ENCODE data around the gene C1QTNF9.
A peak's percentile ranks its signal among the peaks of the same experiment; 100 is the strongest.

The C1QTNF9 gene

GRCh38 chr13:24265453-24265852, 43.9 kb upstream of the C1QTNF9 start:
- Histone ChIP-seq H3K9ac (ENCODE audit: low read length) (no peak overlapping the region), H2BK12ac (ENCODE audit: low read length) (no peak overlapping the region), H4K8ac (ENCODE audit: low read depth, low read length) (no peak overlapping the region), H3K9me3 (ENCODE audit: insufficient read depth, low read depth, low read length) (no peaks in the 10 kb centered on the region), H2AK5ac (ENCODE audit: low read length) (no peak overlapping the region), H3K18ac (ENCODE audit: low read length) (no peak overlapping the region), H3K27me3 (ENCODE audit: insufficient read depth, low read length) (no peaks in the 10 kb centered on the region), H4K12ac (ENCODE audit: low read depth, low read length) (no peak overlapping the region), H3K4me1 (ENCODE audit: control insufficient read depth in 1 of 2, insufficient read depth in 2 of 2, low read length in 2 of 2) (peaks cover 0 to 2% of the 10 kb centered on the region in 2 experiments), H3K23ac (ENCODE audit: low read length) (no peak overlapping the region), H2BK120ac (ENCODE audit: insufficient read depth, low read length, poor library complexity) (no peak overlapping the region), H3K14ac (ENCODE audit: low read length) (no peak overlapping the region), H2AFZ (ENCODE audit: insufficient read depth, low read length, poor library complexity) (no peak overlapping the region), H2BK5ac (ENCODE audit: low read depth, low read length, poor library complexity) (no peak overlapping the region), H3K79me1 (ENCODE audit: low read length) (no peaks in the 10 kb centered on the region), H3K36me3 (ENCODE audit: control insufficient read depth in 1 of 2, insufficient read depth in 2 of 2, low read length in 2 of 2) (no peaks in the 10 kb centered on the region), H3K79me2 (ENCODE audit: control insufficient read depth, insufficient read depth, low read length, poor library complexity) (no peaks in the 10 kb centered on the region), H4K91ac (ENCODE audit: low read depth, low read length) (no peak overlapping the region), H3K4me2 (ENCODE audit: low read length) (no peak overlapping the region), H3K4me3 (ENCODE audit: low read depth, low read length) (no peak overlapping the region), H3K27ac (ENCODE audit: low read depth, low read length) (no peak overlapping the region), H3K4ac (ENCODE audit: low read depth, low read length) (no peak overlapping the region)
- no peak for DNase-seq
- WGBS (ENCODE audit: extremely low coverage, insufficient coverage, insufficient read length), result no CpG with 5 or more reads among the region's 3 CpGs

GRCh38 chr13:24267274-24267673, 42.1 kb upstream of the C1QTNF9 start:
- no peaks in the 10 kb centered on the region for H3K36me3 ChIP-seq (ENCODE audit: control insufficient read depth in 1 of 2, insufficient read depth in 2 of 2, low read length in 2 of 2)

GRCh38 chr13:24267801-24268200, 41.6 kb upstream of the C1QTNF9 start:
- H3K79me2 ChIP-seq (ENCODE audit: control insufficient read depth, insufficient read depth, low read length, poor library complexity), result no peaks in the 10 kb centered on the region
- no peak overlapping the region for H2AK5ac ChIP-seq (ENCODE audit: low read length)
- no peak overlapping the region for H3K27ac ChIP-seq (ENCODE audit: low read depth, low read length)
- H2BK12ac ChIP-seq (ENCODE audit: low read length), result no peak overlapping the region
- H4K12ac ChIP-seq (ENCODE audit: low read depth, low read length), result no peak overlapping the region
- no peaks in the 10 kb centered on the region for H3K9me3 ChIP-seq (ENCODE audit: insufficient read depth, low read depth, low read length)
- H2BK120ac ChIP-seq (ENCODE audit: insufficient read depth, low read length, poor library complexity), result no peak overlapping the region
- H2AFZ ChIP-seq (ENCODE audit: insufficient read depth, low read length, poor library complexity), result no peak overlapping the region
- DNase-seq, result no peak
- no peak overlapping the region for H3K4me3 ChIP-seq (ENCODE audit: low read depth, low read length)
- H3K9ac ChIP-seq (ENCODE audit: low read length), result no peak overlapping the region
- H3K18ac ChIP-seq (ENCODE audit: low read length), result no peak overlapping the region
- peaks cover 4% of the 10 kb centered on the region for H3K79me1 ChIP-seq (ENCODE audit: low read length)
- no peak overlapping the region for H4K8ac ChIP-seq (ENCODE audit: low read depth, low read length)
- H3K4me2 ChIP-seq (ENCODE audit: low read length), result no peak overlapping the region
- peaks cover 6 to 10% of the 10 kb centered on the region in 2 experiments for H3K4me1 ChIP-seq (ENCODE audit: control insufficient read depth in 1 of 2, insufficient read depth in 2 of 2, low read length in 2 of 2)
- WGBS (ENCODE audit: extremely low coverage, insufficient coverage, insufficient read length), result no CpG with 5 or more reads among the region's 2 CpGs
- H3K14ac ChIP-seq (ENCODE audit: low read length), result no peak overlapping the region
- no peaks in the 10 kb centered on the region for H3K36me3 ChIP-seq (ENCODE audit: control insufficient read depth in 1 of 2, insufficient read depth in 2 of 2, low read length in 2 of 2)
- H3K4ac ChIP-seq (ENCODE audit: low read depth, low read length), result no peak overlapping the region
- H4K91ac ChIP-seq (ENCODE audit: low read depth, low read length), result no peak overlapping the region
- no peak overlapping the region for H3K23ac ChIP-seq (ENCODE audit: low read length)
- no peaks in the 10 kb centered on the region for H3K27me3 ChIP-seq (ENCODE audit: insufficient read depth, low read length)
- H2BK5ac ChIP-seq (ENCODE audit: low read depth, low read length, poor library complexity), result no peak overlapping the region

More at GRCh38 chr13:24267274-24267673, 42.1 kb upstream of the C1QTNF9 start:
- DNase-seq, result no peak
- Histone ChIP-seq H2AK5ac (ENCODE audit: low read length) (no peak overlapping the region), H3K18ac (ENCODE audit: low read length) (no peak overlapping the region), H3K79me2 (ENCODE audit: control insufficient read depth, insufficient read depth, low read length, poor library complexity) (no peaks in the 10 kb centered on the region), H3K14ac (ENCODE audit: low read length) (no peak overlapping the region), H3K9ac (ENCODE audit: low read length) (no peak overlapping the region), H2BK12ac (ENCODE audit: low read length) (no peak overlapping the region), H3K27me3 (ENCODE audit: insufficient read depth, low read length) (no peaks in the 10 kb centered on the region), H2BK5ac (ENCODE audit: low read depth, low read length, poor library complexity) (no peak overlapping the region), H4K8ac (ENCODE audit: low read depth, low read length) (no peak overlapping the region), H3K4me2 (ENCODE audit: low read length) (no peak overlapping the region), H2BK120ac (ENCODE audit: insufficient read depth, low read length, poor library complexity) (no peak overlapping the region), H3K27ac (ENCODE audit: low read depth, low read length) (no peak overlapping the region), H3K4me3 (ENCODE audit: low read depth, low read length) (no peak overlapping the region), H2AFZ (ENCODE audit: insufficient read depth, low read length, poor library complexity) (no peak overlapping the region), H3K4ac (ENCODE audit: low read depth, low read length) (no peak overlapping the region), H3K9me3 (ENCODE audit: insufficient read depth, low read depth, low read length) (no peaks in the 10 kb centered on the region), H3K79me1 (ENCODE audit: low read length) (peaks cover 4% of the 10 kb centered on the region), H4K91ac (ENCODE audit: low read depth, low read length) (no peak overlapping the region), H3K4me1 (ENCODE audit: control insufficient read depth in 1 of 2, insufficient read depth in 2 of 2, low read length in 2 of 2) (peaks cover 4 to 10% of the 10 kb centered on the region in 2 experiments), H3K23ac (ENCODE audit: low read length) (no peak overlapping the region), H4K12ac (ENCODE audit: low read depth, low read length) (no peak overlapping the region)
- WGBS (ENCODE audit: extremely low coverage, insufficient coverage, insufficient read length), result no CpG with 5 or more reads among the region's 3 CpGs

GRCh38 chr13:24269821-24270220, 39.6 kb upstream of the C1QTNF9 start:
- Histone ChIP-seq H2AK5ac (ENCODE audit: low read length) (no peak overlapping the region), H3K36me3 (ENCODE audit: control insufficient read depth in 1 of 2, insufficient read depth in 2 of 2, low read length in 2 of 2) (no peaks in the 10 kb centered on the region), H2BK12ac (ENCODE audit: low read length) (no peak overlapping the region), H3K9ac (ENCODE audit: low read length) (no peak overlapping the region), H2BK120ac (ENCODE audit: insufficient read depth, low read length, poor library complexity) (no peak overlapping the region), H3K4me3 (ENCODE audit: low read depth, low read length) (no peak overlapping the region), H3K4ac (ENCODE audit: low read depth, low read length) (no peak overlapping the region), H2AFZ (ENCODE audit: insufficient read depth, low read length, poor library complexity) (no peak overlapping the region), H3K79me1 (ENCODE audit: low read length) (peaks cover 4% of the 10 kb centered on the region), H3K4me2 (ENCODE audit: low read length) (no peak overlapping the region), H3K9me3 (ENCODE audit: insufficient read depth, low read depth, low read length) (no peaks in the 10 kb centered on the region), H3K14ac (ENCODE audit: low read length) (no peak overlapping the region), H3K4me1 (ENCODE audit: control insufficient read depth in 1 of 2, insufficient read depth in 2 of 2, low read length in 2 of 2) (peaks cover 6 to 10% of the 10 kb centered on the region in 2 experiments), H3K27ac (ENCODE audit: low read depth, low read length) (no peak overlapping the region), H4K8ac (ENCODE audit: low read depth, low read length) (no peak overlapping the region), H3K18ac (ENCODE audit: low read length) (no peak overlapping the region), H4K12ac (ENCODE audit: low read depth, low read length) (no peak overlapping the region), H3K27me3 (ENCODE audit: insufficient read depth, low read length) (no peaks in the 10 kb centered on the region), H3K79me2 (ENCODE audit: control insufficient read depth, insufficient read depth, low read length, poor library complexity) (no peaks in the 10 kb centered on the region), H2BK5ac (ENCODE audit: low read depth, low read length, poor library complexity) (no peak overlapping the region), H3K23ac (ENCODE audit: low read length) (no peak overlapping the region), H4K91ac (ENCODE audit: low read depth, low read length) (no peak overlapping the region)
- no CpG with 5 or more reads among the region's 4 CpGs for WGBS (ENCODE audit: extremely low coverage, insufficient coverage, insufficient read length)
- peak; percentile 82 to 91 for DNase-seq
